Lung microvascular endothelial cell (primary cell): Measurements from ENCODE around the gene GRIA2. TPM values are rescaled to one million over a fixed set of nuclear protein-coding genes. Genes with fewer than 3 reads are reported as not detected.
"Not testable (repeated sequence)": the region's sequence is repeated elsewhere in the genome, so short reads cannot be mapped to it uniquely, and the experiment has no call there.

Experiments used
- DNase-seq, 2 donors: peaks; one replicate each; pipeline versions ENCODE4 v3.0.0 to v3.0.0-alpha.2; 2010; ENCODE audit warnings: low read depth in 2 of 2
- total RNA-seq: library from RNA; depleted of rRNA; stranded (reverse); fragments of >200 nt; gene quantifications from 2 replicates; pipeline ENCODE4 v1.2.1, GENCODE V29; 2014

The GRIA2 gene
- total RNA-seq, 1 donor from 2014 or later: under 0.01 TPM

DNA sequence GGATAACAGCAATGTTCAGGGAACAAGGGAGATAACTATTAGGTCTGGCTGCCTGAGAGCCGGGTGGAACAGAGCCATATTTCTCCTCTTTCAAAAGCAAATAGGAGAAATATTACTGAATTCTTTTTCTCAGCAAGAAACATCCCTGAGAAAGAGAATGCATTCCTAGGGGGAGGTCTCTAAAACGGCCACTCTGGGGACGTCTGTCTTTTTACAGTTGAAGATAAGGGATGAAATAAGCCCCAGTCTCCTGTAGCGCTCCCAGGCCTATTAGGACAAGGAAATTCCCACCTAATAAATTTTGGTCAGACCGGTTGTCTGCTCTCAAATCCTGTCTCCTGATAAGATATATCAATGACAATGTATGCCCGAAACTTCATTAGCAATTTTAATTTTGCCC, 37.6 kb downstream of the GRIA2 start:
- DNase-seq: not testable (repeated sequence)

DNA sequence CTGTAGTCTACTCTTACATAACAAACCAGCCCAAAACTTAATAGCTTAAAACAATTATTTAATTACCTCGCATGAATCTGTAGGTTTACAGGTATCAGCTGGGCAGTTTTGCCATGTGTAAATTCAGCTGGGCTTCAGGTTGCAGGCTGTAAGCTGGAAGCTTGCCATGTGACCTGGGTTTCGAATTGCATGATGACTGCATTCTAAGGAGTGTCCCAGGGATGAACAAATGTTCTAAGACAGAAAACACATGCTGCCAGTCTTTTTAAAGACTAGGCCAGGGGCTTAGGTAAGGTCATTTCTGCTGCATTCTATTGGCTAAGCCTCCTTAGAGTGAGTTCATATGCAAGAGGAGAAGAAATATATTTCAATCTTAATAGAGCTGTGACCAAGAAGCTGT, 44.8 kb downstream of the GRIA2 start:
- DNase-seq: no peak

DNA sequence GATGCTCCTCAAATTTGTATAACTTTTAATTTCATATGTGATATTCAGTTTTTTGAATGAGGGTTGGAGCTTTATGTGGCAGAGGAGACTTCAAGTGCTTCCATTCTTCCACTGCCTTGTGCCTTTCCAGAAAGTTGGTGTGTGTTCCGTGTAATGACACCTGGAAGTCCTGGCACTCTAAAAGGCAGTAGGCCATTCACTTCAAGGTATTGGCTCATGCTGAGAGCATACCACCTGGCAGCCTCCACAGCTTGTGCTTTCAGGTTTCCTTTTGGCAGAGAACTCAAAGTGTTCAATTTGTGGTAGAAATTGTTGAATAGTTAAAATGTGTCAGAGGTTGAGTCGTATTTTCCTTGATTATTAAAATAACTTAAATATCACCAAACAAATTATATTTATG, 49.6 kb downstream of the GRIA2 start:
- DNase-seq: no peak

DNA sequence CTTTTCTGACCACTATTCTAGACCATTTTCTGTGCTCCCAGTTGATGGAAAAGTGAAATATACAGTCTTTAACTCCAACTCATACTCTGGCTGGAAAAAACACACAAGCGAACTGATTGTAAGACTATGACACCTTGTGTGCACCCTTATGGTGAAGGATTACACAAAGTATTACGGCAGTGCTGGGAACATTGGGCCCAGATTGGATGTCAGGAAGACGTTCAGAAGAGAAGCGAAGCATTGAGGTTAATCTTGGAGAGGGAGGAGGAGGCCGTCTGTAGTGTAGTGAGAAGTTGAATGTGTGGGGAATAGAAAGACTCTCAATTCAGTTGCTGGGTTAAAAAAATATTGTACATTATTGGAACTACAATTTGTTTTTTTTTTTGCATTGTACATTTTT, 50.0 kb downstream of the GRIA2 start:
- DNase-seq: no peak

DNA sequence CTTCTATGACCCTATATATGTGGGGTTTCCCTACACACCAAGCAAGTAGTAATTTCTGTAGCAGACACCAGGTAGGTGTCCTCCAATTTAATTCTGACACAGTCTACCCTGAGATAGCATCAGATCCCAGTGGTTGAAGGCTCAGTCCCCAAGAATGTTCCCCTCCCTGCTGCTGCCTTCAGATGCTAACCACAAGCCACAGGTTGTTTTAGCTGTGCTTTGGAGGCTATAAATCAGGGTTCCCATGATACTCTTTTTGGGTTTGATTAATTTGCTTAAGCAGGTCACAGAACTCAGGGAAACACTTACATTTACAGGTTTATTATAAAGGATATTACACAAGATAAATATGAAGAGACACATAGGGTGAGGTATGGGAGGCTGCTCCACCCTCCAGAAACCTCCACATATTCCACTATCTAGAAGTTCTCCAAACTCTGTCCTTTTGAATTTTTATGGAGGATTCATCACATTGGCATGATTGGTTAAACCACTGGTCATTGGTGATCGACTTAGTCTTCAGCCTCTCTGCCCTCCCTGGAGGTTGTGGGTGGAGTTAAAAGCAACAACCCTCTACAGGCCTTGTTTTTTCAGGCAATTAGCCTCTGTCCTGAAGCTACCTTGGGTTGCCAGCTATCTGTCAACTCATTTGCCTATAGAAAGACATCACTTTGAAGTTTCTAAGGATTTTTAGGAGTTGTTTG, 50.8 kb downstream of the GRIA2 start:
- DNase-seq: no peak

DNA sequence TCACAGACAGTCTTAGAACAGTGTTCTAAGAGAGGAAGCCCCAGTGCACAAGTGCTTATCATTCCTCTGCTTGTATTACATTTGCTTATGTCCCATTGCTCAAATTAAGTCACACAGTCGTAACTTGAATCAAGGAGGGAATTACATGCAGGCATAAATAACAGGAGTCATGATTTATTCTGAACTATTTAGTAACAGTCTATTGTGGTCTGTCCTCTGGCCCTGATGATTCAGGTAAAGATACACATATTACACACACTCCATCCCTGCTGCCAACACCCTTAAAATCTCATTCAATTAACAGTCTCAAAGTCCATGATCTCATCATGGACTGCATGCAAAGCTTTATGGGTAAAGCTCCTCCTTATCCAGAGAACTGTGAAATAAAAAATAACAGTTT, 60.1 kb downstream of the GRIA2 start:
- DNase-seq: no peak

DNA sequence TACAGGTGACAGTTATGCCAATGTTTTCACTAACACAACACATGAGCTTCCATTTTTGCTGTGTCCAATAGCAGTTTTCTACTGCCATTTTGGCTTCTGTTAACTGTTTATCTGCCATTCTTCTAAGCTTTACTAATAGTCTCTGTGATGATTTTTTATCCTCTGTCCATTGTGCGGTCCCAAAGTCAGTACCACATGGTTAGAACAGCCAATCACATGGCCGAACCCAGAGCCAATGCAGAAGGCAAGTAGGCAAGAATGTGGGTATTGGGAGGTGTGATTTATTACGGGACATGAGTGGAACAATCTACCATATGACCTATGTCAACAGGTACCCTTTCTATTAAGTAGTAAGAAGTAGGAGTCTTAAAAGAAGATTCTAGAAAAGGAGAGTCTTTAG, 61.5 kb downstream of the GRIA2 start:
- DNase-seq: no peak

DNA sequence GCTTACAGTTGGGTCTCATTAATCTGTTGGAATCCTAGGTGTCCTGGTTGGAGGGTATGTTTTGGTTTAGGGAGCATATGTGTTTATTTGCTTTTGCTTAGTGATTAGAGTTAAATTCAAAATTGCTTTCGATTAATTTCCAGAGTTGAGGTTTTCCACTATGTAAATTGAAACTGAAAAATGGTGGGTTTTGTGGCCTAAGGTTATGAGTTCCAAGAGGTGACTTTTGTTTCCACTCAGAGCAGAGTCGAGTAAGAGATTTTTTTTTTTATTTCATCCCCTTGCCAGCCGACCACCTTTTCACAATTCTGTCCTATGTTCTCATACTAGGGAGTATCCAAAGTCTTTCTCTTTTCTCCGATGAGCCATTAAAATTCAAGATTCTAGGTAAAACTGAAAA, 66.9 kb downstream of the GRIA2 start:
- no peak for DNase-seq

DNA sequence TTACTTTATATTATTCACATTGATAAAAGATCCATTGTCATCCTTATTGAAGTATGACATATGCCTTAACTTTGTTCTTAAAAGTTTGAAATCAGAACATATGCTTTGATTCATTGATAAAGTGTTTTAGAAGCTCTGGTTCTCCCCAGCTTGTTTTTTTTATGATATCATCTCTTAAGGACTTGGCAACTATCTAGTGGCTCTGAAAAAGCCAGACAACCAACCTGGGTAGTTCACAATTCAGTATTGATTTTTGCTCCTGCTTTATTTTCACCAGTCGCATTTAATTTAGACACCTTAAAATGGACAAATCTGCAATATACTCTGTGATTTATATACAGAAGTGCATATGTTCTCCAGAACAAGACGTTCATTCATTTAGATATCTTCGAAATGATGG, 70.1 kb downstream of the GRIA2 start:
- no peak for DNase-seq

DNA sequence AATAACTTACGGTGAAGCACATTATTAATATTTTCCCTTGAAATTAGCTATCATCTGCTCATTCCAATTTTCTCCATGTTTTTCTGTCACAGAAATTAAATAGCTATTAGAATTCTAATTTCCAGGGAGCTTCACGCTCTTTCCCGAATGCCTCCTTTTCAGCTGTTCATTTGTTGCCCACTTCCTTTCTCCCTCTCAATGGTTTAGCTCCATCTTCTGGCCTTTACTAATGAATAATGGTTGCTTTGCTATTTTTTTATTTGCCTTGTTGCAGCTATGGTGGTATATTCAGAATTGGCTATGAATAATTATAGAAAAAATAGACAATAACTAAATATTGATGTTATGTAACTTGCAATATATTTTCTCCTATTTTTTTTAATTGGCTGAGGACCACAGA, 70.5 kb downstream of the GRIA2 start:
- no peak for DNase-seq

DNA sequence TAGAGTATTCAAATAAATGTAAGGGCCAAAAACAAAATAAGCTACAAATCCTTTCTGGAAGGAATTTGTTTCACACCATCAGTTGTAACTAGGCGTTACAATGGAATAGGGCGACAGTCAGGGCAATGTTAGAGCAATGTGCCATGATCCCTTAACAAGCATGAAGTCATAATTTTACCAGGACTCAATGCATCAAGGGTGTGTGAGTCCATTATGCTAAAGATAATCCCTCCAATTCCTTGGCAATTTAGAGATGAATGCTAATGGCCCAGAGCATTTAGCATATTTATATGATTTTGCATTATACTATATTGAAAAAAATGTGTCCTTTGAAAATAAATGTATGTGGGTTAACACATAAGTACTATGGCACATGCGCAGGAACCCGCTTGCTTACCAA, 73.1 kb downstream of the GRIA2 start:
- no peak for DNase-seq

DNA sequence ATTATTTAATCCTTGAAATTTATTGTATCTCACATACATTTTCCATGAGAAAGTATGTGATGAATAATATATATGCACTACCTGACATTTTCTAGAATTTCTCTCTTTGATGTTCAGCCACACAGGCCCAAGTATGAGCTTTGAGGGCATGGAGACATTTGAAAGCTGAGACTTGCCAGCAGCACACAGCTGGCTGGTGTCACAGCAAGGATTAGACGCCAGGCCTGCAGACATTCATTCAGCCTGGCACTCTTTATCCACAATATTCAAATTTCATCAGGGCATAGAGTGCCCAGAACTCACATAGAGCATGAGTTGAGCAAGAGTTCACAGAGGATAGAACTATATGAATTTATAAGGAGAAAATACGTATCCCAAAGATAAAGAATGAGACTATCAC, 74.0 kb downstream of the GRIA2 start:
- no peak for DNase-seq

DNA sequence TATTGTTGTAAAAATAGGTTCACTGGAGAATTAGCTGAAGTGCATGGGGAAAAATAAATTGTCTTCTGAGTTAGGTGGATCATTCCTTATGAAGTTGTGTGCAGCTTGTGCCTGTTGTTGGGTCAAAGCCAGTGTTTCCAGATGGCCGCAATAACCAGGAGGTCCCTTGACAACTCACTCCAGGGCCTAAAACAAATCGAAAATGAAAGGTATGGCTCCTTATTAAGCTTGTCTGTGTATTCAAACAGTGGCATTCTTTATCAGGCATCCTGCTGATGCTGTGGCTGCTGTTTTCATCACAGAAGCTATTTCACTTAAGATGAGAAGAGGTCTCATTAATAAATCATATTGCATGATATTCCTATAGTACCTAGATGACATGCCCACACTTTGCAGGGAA, 80.2 kb downstream of the GRIA2 start:
- no peak for DNase-seq

DNA sequence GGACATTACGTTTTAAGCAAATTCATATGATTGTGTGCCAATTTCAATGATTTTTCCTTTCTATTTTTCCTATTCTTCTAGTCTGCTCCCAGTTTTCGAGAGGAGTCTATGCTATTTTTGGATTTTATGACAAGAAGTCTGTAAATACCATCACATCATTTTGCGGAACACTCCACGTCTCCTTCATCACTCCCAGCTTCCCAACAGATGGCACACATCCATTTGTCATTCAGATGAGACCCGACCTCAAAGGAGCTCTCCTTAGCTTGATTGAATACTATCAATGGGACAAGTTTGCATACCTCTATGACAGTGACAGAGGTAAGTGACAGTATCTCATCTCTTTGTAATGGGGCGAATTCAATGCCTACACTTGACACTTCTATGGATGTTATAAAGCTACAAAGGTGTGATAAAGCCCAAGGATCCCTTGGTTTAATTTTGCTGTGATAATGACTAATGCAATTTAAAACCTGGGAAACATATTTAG, 83.0 kb downstream of the GRIA2 start:
- DNase-seq: no peak

DNA sequence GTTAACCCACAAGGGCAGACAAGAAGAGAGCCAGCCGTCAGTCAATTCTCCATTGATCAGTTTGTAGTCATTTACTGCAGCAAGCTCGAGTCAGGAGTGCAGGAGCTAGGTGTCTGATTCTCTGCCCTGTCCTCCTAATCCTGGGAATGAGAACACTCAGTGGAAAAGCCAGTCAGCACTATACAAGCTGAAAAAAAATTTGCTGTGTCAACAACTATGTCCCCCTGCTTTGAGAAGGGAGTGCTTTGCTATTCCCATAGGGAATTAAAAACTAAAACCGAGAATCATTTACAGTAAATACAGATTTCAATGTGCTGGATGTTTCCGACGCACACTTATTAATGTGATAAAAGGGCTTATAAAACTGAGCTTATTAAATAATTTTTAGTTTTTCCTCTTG, 84.2 kb downstream of the GRIA2 start:
- DNase-seq: no peak

DNA sequence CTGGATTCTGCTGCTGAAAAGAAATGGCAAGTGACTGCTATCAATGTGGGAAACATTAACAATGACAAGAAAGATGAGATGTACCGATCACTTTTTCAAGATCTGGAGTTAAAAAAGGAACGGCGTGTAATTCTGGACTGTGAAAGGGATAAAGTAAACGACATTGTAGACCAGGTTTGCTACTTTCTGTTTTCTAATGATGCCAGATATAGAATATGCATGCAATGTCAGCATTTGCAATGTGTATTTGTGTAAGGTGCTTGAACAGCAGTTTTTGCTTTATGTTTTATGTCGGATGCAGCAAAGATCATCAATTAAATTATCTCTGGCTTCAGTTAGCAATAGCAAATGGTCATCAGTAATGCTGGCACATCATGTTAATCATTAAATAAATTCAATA, 92.2 kb downstream of the GRIA2 start:
- DNase-seq: no peak

DNA sequence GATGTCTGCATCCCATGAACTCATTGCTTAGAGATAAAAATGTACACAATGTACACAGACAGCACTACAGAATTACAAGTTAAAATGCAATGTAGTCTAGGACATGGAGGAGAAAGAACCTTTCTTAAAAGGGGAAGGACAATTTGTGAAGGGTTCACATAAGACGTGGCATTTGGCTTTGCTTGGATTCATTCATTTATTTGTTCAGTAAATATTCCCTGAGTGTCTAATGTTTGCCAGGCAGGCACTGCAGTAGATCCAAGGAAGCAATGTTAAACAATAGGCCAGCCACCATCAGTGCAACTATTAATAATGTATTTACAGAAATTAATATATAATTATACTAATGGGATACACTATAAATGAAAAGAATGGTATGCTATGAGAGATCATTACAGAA, 94.4 kb downstream of the GRIA2 start:
- no peak for DNase-seq

DNA sequence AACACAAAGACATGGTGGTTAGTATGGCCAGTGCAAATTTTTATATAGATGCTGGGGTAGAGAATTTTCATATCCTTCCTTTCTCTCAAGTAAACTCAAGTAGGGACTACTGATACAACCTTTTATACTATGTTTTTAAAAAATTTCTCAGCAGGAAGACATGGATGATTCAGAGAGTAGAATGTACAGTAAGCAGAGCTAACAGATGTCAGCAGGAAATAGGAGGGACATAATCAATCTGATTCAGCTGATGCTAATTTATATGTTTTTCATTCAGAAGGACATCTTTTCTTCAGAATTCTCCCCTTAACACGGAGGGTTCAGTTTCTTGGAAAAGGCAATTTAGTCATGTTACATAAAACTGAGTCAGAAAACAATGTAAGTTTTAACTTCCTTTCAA, 95.4 kb downstream of the GRIA2 start:
- DNase-seq: peak in 1 of 2 donors; percentile 8

DNA sequence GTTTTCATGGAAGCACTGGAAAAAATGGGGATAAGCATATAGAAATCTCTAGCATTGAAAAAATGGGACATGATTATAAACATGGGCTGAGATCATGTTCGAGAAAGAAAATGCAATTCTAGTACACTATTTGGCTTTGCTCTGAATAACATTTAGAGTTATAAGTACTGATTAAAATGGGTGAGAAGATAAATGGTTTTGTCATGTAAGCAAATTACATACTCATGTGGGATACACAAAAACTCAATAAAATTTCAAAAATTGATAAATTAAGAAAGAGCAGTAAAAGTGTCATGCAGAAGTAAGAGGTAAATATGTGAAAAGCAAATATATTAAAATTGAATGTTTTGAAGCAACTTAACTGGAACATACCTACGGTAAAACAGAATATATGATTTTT, 99.6 kb downstream of the GRIA2 start:
- DNase-seq: no peak

DNA sequence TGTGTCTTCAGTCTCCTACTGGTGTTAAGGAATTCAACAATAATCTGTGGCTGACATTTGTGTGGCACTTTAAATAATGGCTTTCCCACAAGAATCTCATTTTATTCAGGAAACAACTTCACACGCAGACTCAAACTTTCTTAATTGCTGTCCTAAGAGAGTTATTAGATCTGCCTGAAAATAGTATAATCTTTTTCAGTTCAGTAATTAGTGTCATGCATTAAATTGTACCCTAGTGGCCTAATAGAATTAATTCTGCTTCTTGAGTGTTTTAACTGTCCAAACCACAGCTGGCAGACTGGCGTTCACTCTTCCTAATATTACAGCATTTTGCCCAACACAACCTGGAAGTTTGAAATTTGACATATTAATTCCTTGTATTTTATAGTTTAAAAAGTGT, 107.1 kb downstream of the GRIA2 start:
- DNase-seq: no peak

DNA sequence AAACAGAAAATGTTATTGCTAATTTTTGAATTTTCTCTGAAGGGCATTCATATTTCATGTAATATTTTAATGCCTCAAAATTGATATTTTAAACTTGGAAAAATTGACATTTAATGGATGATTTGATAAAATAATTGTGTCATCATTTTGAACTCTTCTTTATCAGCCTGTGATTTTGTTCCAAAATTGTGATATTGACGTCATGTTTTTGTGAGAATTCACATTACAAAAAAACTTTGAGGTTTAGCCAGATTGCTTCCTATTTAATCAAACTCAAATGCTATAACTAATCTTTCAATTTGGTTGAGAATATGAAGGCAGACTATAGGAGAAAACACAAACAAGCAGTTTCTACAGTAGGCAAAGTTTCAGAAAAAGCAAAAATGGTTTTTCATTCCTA, 137.4 kb downstream of the GRIA2 start:
- no peak for DNase-seq

DNA sequence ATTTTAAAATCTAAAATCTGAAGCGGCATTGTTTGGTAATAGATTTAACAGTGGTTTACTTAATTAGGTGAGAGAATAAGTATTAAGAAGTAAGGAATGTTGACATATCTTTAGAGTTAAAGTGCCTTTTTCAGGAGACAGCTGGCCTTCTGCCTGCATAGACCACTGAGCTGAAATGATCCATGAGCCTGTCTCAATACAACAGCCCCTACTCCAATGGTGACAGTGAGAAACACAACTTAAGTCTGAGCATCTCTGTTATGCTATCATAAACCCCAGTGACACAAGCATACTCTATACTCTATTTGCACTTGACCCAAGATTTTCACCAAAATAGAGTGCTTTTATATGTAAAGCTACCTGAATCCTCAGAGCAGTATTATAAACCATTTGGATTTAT, 137.9 kb downstream of the GRIA2 start:
- no peak for DNase-seq

DNA sequence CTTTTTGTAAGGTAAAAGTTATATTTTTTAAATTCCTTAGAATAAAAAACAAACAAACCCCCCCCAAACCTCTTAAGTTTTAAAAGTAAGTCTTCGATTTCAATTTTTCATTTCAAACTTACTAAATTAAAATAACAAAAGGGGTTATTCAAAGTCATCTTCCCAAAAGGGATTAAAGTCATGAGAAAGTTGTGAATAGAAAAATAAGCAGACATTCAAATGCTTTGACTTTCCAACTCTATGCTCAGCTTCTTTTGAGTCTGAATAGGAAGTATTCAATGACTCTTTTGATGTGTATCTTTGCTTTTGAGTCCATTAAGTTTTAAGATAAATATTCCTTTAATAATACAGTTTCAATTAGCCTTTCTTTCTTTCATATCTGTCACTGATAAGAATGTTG, 138.3 kb downstream of the GRIA2 start:
- no peak for DNase-seq

DNA sequence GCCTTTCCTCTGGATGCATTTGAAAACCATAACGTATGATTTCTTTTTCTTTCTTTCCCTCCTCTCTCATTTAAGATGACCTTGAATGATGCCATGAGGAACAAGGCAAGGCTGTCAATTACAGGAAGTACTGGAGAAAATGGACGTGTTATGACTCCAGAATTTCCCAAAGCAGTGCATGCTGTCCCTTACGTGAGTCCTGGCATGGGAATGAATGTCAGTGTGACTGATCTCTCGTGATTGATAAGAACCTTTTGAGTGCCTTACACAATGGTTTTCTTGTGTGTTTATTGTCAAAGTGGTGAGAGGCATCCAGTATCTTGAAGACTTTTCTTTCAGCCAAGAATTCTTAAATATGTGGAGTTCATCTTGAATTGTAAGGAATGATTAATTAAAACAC, 142.8 kb downstream of the GRIA2 start:
- no peak for DNase-seq
